HL-60 (cell line): ENCODE data around the gene RICTOR.

Experiments used
- CTCF ChIP-seq: IDR thresholded peaks from one replicate; pipeline ENCODE4 v1.5.1; 2011; ENCODE audit warnings: low read length, control low read depth, inconsistent platforms; ENCODE audit not compliant: insufficient read depth
- POLR2AphosphoS5 ChIP-seq: IDR thresholded peaks from 2 replicates; pipeline ENCODE4 v1.6.1; 2012; ENCODE audit warnings: low read depth
- REST ChIP-seq: IDR thresholded peaks from 2 replicates; pipeline ENCODE4 v1.6.1; 2012; ENCODE audit warnings: low read depth; ENCODE audit not compliant: insufficient replicate concordance
- SPI1 ChIP-seq: IDR thresholded peaks from 2 replicates; pipeline ENCODE4 v1.6.1; 2012; ENCODE audit warnings: low read depth, mild to moderate bottlenecking, borderline replicate concordance

- TF ChIP-seq CTCF (no peak), POLR2AphosphoS5 (no peak), REST (no peak), SPI1 (no peak)
These were observed 507 bp downstream of the RICTOR start for GRCh38 chr5:39073767-39074016.
